Nephron progenitor cell (in vitro differentiated cells): ENCODE measurements around the gene UGCG.
A peak's percentile ranks its signal among the peaks of the same experiment; 100 is the strongest.
"Not testable (repeated sequence)": the region's sequence is repeated elsewhere in the genome, so short reads cannot be mapped to it uniquely, and the experiment has no call there.

Experiments used
- DNase-seq: peaks from one replicate; pipeline ENCODE4 v3.0.0; 2021
- H3K27ac Mint-ChIP-seq: 2 replicates; pipeline ENCODE4 v1.8.0; 2021; ENCODE audit warnings: mild to moderate bottlenecking, moderate library complexity, mixed read lengths
- H3K27me3 Mint-ChIP-seq: 2 replicates; pipeline ENCODE4 v1.8.0; 2021; ENCODE audit warnings: mild to moderate bottlenecking, low read depth, mixed read lengths; ENCODE audit not compliant: poor library complexity
- H3K36me3 Mint-ChIP-seq: 2 replicates; pipeline ENCODE4 v1.8.0; 2021; ENCODE audit warnings: low read depth, mixed read lengths
- H3K4me1 Mint-ChIP-seq: 2 replicates; pipeline ENCODE4 v1.8.0; 2021; ENCODE audit warnings: mixed read lengths
- H3K4me3 Mint-ChIP-seq: 2 replicates; pipeline ENCODE4 v1.8.0; 2021; ENCODE audit warnings: mild to moderate bottlenecking, moderate library complexity, mixed read lengths
- H3K9me3 Mint-ChIP-seq: 2 replicates; pipeline ENCODE4 v1.8.0; 2021; ENCODE audit warnings: mild to moderate bottlenecking, moderate library complexity, mixed read lengths
- TF ChIP-seq, protein P1 (sequence below): fragments of 200-600 bp; sonication (generic); IDR thresholded peaks from 2 replicates; pipeline ENCODE4 v1.5.0; 2021; ENCODE audit warnings: antibody characterized with exemption

The UGCG gene

GRCh38 chr9:111943746-111944145 is 47.1 kb downstream of the UGCG start:
- Mint-ChIP-seq H3K27ac (no peak overlapping the region), H3K36me3 (peaks cover 1% of the 10 kb centered on the region), H3K4me1 (peaks cover 8% of the 10 kb centered on the region)

GRCh38 chr9:111944241-111944866 is 47.7 kb downstream of the UGCG start:
- TF ChIP-seq, protein P1, sequence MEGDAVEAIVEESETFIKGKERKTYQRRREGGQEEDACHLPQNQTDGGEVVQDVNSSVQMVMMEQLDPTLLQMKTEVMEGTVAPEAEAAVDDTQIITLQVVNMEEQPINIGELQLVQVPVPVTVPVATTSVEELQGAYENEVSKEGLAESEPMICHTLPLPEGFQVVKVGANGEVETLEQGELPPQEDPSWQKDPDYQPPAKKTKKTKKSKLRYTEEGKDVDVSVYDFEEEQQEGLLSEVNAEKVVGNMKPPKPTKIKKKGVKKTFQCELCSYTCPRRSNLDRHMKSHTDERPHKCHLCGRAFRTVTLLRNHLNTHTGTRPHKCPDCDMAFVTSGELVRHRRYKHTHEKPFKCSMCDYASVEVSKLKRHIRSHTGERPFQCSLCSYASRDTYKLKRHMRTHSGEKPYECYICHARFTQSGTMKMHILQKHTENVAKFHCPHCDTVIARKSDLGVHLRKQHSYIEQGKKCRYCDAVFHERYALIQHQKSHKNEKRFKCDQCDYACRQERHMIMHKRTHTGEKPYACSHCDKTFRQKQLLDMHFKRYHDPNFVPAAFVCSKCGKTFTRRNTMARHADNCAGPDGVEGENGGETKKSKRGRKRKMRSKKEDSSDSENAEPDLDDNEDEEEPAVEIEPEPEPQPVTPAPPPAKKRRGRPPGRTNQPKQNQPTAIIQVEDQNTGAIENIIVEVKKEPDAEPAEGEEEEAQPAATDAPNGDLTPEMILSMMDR: no peak
- peaks cover 8% of the 10 kb centered on the region for H3K4me1 Mint-ChIP-seq
- H3K27me3 Mint-ChIP-seq: no peaks in the 10 kb centered on the region
- no peaks in the 10 kb centered on the region for H3K9me3 Mint-ChIP-seq
- no peak overlapping the region for H3K4me3 Mint-ChIP-seq
- DNase-seq: no peak
- no peak overlapping the region for H3K27ac Mint-ChIP-seq
- no peaks in the 10 kb centered on the region for H3K36me3 Mint-ChIP-seq

More at GRCh38 chr9:111943746-111944145, 47.1 kb downstream of the UGCG start:
- H3K9me3 Mint-ChIP-seq: no peaks in the 10 kb centered on the region
- TF ChIP-seq, protein P1: no peak
- no peaks in the 10 kb centered on the region for H3K27me3 Mint-ChIP-seq
- no peak for DNase-seq
- H3K4me3 Mint-ChIP-seq: no peak overlapping the region

GRCh38 chr9:111945216-111945615 is 48.6 kb downstream of the UGCG start:
- TF ChIP-seq, protein P1: no peak
- H3K27ac Mint-ChIP-seq: no peak overlapping the region
- no peaks in the 10 kb centered on the region for H3K36me3 Mint-ChIP-seq
- peaks cover 8% of the 10 kb centered on the region for H3K4me1 Mint-ChIP-seq
- no peak overlapping the region for H3K4me3 Mint-ChIP-seq
- H3K27me3 Mint-ChIP-seq: no peaks in the 10 kb centered on the region
- H3K9me3 Mint-ChIP-seq: no peaks in the 10 kb centered on the region
- no peak for DNase-seq

- not testable (repeated sequence) for H3K4me1 Mint-ChIP-seq, DNase-seq, H3K27me3 Mint-ChIP-seq, H3K36me3 Mint-ChIP-seq, H3K9me3 Mint-ChIP-seq, H3K4me3 Mint-ChIP-seq
- peak overlapping the region; percentile 39 for H3K27ac Mint-ChIP-seq
Measured at GRCh38 chr9:111948109-111948508, 51.5 kb downstream of the UGCG start.

DNA sequence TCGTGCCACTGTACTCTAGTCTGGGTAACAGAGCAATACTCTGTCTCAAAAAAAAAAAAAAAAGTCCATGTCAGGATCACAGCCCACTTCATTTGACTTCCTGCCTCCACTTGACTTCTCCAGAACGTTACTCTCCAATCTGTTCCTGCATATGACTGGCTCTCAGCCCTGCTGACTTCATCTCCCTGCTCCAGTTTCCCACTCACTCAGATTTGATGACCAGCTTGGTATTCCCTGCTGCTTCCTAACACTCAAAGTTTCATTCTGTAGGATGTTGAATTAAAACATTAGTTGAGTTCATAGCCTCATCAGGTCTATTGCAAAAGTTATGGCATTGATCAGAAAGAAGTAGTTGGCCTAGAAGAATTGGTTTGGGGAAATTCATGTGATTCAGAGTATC is 52.3 kb downstream of the UGCG start:
- no peaks in the 10 kb centered on the region for H3K36me3 Mint-ChIP-seq
- H3K27ac Mint-ChIP-seq: no peak overlapping the region
- no peaks in the 10 kb centered on the region for H3K27me3 Mint-ChIP-seq
- no peak overlapping the region for H3K4me3 Mint-ChIP-seq
- TF ChIP-seq, protein P1: no peak
- no peaks in the 10 kb centered on the region for H3K9me3 Mint-ChIP-seq
- H3K4me1 Mint-ChIP-seq: peaks cover 5% of the 10 kb centered on the region
- no peak for DNase-seq

DNA sequence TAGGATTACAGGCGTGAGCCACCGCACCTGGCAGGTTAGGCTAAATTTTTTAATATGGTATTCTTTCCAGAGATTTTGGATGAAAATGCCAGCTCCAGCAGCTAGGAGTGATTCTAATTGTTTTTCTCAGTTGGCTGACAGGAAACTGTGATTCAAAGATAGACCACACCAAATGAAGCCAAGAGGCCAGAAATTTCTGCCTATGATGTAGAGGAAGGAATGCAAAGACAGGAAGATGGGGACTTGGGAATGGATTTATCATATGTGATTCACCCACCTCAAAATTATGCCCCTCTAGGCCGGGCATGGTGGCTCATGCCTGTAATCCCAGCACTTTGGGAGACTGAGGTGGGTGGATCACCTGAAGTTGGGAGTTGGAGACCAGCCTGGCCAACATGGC is 53.3 kb downstream of the UGCG start:
- no peaks in the 10 kb centered on the region for H3K9me3 Mint-ChIP-seq

More for the DNA sequence above, 53.3 kb downstream of the UGCG start:
- H3K36me3 Mint-ChIP-seq: no peaks in the 10 kb centered on the region
- no peak for DNase-seq
- H3K27ac Mint-ChIP-seq: no peak overlapping the region
- H3K4me3 Mint-ChIP-seq: no peak overlapping the region
- peaks cover 7% of the 10 kb centered on the region for H3K4me1 Mint-ChIP-seq
- no peaks in the 10 kb centered on the region for H3K27me3 Mint-ChIP-seq
- TF ChIP-seq, protein P1: no peak
